GM19324 (cell line): ENCODE data around the gene GHRL.
A peak's percentile ranks its signal among the peaks of the same experiment; 100 is the strongest.
"Not testable (repeated sequence)": the region's sequence is repeated elsewhere in the genome, so short reads cannot be mapped to it uniquely, and the experiment has no call there.

Source experiments
- ATAC-seq: cut with Tn5 transposase; IDR thresholded peaks from one replicate; pipeline ENCODE4 v1.9.1; 2021; ENCODE audit warnings: mild to moderate bottlenecking, moderate library complexity; ENCODE audit not compliant: unreplicated experiment, low FRiP score

Gene GHRL

DNA sequence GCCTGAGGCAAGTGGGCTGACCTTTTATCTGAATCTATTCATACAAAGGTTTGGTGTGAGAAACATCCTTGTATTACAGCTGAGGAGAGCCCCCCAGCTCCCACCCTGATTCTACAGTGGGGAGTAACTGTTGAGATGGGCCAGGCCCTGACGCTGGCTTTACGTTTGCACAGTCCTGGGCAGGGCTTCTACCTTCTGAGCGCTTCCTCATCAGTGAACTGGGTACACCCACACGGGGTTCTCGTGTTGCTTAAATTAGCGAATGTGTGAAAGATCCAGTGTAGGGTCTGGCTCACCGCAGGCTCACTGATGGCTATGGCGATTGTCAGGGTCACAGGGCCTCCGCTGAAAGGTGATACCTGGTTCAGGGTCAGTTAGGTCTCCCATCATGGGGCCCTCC, 7.3 kb upstream of the GHRL start:
- ATAC-seq, result no peak

GRCh38 chr3:10299679-10300078, 6.9 kb upstream of the GHRL start:
- ATAC-seq, result peak; percentile 67

GRCh38 chr3:10299175-10299574, 6.4 kb upstream of the GHRL start:
- ATAC-seq, result no peak

DNA sequence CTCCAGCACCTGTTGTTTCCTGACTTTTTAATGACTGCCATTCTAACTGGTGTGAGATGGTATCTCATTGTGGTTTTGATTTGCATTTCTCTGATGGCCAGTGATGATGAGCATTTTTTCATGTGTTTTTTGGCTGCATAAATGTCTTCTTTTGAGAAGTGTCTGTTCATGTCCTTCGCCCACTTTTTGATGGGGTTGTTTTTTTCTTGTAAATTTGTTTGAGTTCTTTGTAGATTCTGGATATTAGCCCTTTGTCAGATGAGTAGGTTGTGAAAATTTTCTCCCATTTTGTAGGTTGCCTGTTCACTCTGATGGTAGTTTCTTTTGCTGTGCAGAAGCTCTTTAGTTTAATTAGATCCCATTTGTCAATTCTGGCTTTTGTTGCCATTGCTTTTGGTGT, 5.3 kb upstream of the GHRL start:
- not testable (repeated sequence) for ATAC-seq

- ATAC-seq, result no peak
Observed at GRCh38 chr3:10294030-10294586, 1.4 kb upstream of the GHRL start.

GRCh38 chr3:10291641-10292040, 1.1 kb downstream of the GHRL start:
- no peak for ATAC-seq

DNA sequence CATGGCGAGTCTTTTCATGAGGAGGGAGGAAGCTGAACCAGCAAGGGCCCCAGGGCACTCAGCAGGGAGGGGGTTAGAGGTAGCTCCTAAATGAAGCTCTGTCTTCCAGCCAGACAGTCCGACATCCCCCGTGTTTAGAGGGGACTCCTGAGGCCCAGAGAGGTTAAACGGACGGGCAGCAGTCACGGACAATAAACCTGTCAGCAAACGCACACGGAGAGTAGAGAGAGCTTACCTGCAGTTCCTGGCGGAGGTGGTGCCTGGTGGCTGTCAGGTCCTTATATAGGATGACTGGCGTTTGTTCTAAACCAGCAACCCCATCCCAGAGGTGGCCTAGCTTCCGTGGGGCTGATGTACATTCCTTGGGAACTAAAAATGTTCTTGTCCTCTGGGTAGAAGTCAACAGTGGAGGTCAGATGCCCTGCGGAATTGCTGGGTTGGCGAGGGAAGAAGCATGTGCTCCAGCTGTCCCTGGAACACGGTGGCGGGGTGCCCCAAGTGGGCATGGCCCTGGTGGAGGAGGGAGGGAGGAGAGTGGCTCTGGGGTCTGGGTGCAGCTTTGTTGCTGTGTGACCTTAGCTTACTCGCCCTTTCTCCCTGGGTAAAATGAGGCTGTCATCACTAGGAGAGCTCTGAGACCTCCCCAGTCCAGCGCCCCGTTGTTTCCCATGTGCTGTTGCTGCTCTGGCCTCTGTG, 2.1 kb downstream of the GHRL start:
- no peak for ATAC-seq

GRCh38 chr3:10289787-10290355, 2.9 kb downstream of the GHRL start:
- no peak for ATAC-seq

GRCh38 chr3:10289077-10289476, 3.7 kb downstream of the GHRL start:
- ATAC-seq, result no peak

DNA sequence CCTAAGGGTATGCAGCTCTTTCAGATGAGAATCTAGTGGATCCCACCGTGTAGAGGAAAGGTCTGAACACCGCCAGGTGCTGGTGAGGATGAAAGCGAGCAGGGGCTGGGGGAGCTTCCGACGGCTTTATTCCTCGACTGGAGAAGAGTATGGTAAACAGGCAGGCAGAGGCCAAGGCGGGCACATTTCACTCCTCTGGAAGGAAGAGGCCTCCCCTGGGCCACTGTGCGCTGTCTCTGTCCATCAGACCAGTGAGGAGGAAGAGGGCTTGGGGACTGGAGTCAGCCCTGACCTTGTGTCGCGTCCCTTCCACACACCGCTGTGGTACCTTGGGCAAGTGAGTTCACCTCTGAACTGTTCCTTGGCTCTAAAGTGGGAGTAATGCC, 4.2 kb downstream of the GHRL start:
- no peak for ATAC-seq

DNA sequence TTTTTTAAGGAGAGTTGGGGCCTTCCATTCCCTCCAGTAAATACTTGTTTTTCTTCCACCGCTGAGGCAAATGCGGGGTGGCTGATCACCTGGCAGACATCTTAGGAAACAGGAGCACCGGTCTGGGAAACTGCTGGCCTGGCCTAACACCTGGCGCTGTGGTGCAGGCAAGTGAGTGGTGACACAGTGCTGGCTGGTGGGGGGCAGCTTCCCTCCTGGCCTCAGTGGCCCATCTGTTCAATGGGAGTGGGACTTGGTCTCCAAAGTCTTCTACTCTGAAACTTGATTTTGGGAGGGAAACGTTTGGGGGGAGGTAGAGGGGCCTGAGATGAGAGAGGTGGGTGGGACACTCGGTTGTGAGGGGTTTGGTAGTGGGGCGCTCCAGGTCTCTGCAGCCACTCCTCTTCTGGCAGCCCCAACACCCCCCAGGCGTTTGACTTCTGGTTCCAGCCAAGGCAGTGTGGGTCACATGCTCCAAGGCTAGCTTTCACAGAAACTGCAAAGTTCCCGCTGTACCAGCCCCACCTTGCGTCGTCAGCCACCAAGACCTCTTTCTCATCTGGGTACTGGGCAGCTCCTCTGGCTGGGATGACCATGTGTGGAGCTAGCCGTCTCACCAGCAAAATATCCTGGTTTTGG, 4.7 kb downstream of the GHRL start:
- no peak for ATAC-seq

- no peak for ATAC-seq
Observed at GRCh38 chr3:10286596-10287295, 6.0 kb downstream of the GHRL start.

DNA sequence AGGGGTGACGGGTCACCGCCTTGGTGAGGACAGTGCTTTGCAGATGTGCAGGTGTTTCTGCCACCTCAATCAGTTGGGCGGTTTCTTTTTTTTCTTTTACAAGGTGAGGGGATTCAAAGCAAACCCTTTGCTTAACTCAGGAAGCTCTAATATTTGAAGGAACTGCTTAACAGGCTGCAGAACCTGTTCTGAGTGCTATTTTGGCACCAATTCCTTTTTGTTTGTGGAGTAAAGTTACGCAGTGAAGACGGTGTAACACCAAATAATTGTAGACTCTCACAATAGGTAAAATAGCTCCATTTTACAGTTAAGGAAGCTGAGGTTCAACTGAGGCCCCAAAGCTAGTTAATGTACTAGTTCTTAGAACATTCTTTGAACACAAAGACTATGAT, 6.6 kb downstream of the GHRL start:
- no peak for ATAC-seq

GRCh38 chr3:10285272-10286132, 7.2 kb downstream of the GHRL start:
- no peak for ATAC-seq

GRCh38 chr3:10284496-10284895, 8.3 kb downstream of the GHRL start:
- no peak for ATAC-seq

DNA sequence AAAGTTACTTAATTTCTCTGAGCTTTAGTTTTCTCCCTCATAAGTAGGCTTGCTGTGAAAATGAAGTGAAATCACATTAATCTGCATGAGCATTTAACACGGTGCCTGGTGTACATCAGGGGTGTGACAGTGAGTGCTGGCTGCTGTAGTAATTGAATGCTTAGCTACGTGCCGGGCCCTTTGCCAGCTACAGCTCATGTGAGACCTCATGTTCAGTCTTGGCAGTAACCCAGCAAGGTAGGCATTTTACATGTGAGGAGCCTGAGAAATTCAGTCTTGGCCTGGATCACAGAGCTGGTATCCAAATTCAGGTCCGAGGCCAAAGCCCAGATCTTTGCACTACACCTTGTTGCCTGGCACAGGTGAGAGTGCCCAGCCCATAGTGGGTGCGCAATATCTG, 9.1 kb downstream of the GHRL start:
- no peak for ATAC-seq

DNA sequence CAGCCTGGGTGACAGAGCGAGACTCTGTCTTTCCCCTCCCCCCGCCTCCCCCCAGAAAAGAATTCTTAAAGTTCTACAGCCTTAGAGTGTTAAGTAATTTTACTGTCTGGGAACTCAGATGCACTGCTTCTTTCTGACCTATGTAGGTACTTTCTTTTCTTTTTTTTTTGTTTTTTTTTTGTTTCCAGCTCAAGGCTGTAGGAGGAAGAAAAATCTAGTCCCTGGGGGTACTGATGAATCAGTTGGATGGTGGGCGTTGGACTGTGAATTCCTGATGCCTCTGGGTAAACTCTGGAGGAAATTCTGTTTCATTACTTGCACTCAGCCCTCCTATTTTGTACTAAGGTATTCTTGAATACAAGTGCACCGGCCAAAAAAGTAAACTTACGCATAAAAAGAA, 10.8 kb downstream of the GHRL start:
- no peak for ATAC-seq

DNA sequence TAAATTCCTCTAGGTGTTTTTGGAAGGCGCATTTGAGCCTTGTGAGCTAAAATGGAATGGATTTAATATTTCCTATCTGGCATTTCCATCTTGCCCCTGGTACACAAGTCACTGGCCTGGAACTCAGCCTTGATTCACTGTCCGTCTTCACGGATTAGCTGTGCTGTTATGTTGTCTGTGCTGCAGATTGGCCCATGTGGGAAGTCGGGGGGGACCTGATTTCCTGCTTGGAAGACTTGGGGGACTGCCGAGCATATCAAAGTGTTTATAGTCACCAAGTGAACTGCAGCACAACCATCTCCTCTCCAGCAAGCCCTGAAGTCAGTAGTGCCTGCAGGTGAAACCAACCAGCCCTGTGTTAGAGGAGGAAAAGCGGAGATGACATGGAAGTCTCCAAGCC, 12.2 kb downstream of the GHRL start:
- ATAC-seq, result no peak

DNA sequence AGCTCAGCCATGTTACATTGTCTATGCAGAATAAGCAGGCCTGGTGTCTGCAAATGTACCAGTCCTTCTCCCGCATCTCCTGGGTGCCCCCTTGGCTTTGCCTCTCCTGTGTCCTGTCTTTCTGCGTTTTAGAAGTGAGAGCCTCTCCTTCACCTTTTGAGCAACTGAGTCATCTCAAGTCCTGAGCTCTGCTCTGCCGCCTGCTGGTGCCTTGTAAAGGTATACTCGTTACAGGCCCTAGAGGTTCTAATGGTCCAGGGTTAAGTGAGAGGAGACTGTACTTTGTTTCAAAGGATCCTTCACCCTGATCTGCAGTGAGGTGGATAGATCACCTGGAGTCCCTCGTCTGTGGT, 12.6 kb downstream of the GHRL start:
- ATAC-seq, result no peak

DNA sequence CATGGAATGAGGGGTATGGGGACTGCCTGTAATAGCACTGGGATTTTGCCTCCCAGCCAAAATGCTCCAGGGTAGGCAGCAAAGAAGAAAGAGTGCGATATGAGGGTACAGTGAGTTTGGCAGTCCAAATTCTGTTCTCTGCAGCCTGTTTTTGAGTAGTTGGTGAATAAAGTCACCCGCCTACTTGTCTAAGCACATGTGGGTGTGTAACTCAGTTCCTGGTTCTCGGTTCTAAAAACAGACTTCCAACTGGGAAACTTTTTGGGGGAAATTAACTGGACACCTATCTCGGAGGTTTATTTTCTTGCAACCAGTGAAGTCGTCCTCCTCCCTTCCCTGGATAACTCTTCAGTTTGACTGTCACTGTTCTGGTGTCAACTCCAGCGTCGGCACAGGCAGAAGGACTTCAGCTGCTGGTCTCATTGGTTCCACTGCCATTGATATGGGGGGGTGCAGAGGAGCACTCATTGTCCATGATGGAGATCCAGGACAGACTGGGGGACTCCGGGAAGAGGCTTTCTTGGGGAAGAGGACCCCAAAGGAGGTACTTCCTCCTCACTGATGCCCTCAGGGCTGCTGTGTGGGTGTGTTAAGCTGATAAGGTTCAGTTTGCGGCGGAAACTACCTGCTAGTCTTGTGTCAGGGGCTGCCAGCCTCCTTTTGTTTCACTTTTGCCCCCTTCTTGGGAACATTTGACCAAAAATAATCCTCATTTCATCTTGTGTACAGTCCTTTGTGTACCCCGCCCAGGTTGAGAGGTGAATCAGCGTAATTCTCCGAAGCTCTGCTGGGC, 13.2 kb downstream of the GHRL start:
- ATAC-seq, result no peak
